Mesothelial cell of epicardium (in vitro differentiated cells): Measurements from ENCODE around the gene WDFY2. TPM values are rescaled to one million over a fixed set of nuclear protein-coding genes. Genes with fewer than 3 reads are reported as not detected.

Source experiments
- DNase-seq, 2 experiments: peaks; one replicate each; pipeline ENCODE4 v3.0.0; 2021; ENCODE audit warnings: low spot score in 2 of 2; ENCODE audit not compliant: unreplicated experiment in 2 of 2
- H3K27ac Mint-ChIP-seq: 2 replicates; pipeline ENCODE4 v1.8.0; 2021; ENCODE audit warnings: mixed read lengths
- H3K27me3 Mint-ChIP-seq: 2 replicates; pipeline ENCODE4 v1.8.0; 2021; ENCODE audit warnings: low read depth, mixed read lengths
- H3K36me3 Mint-ChIP-seq: 2 replicates; pipeline ENCODE4 v1.8.0; 2021; ENCODE audit warnings: mixed read lengths
- H3K4me1 Mint-ChIP-seq: 2 replicates; pipeline ENCODE4 v1.8.0; 2021; ENCODE audit warnings: mixed read lengths
- H3K4me3 Mint-ChIP-seq: 2 replicates; pipeline ENCODE4 v1.8.0; 2021; ENCODE audit warnings: mild to moderate bottlenecking, moderate library complexity, mixed read lengths
- H3K9me3 Mint-ChIP-seq: 2 replicates; pipeline ENCODE4 v1.8.0; 2021; ENCODE audit warnings: mixed read lengths
- total RNA-seq: library from RNA; stranded (reverse); gene quantifications from 3 replicates; pipeline ENCODE4 v1.2.1, GENCODE V29; 2021
- TF ChIP-seq, protein P1 (sequence below): fragments of 200-600 bp; sonication (generic); IDR thresholded peaks from one replicate; pipeline ENCODE4 v1.5.0; 2021; ENCODE audit warnings: antibody characterized with exemption; ENCODE audit not compliant: unreplicated experiment

WDFY2 gene
- total RNA-seq, 1 donor from 2014 or later = 12.1 TPM

DNA sequence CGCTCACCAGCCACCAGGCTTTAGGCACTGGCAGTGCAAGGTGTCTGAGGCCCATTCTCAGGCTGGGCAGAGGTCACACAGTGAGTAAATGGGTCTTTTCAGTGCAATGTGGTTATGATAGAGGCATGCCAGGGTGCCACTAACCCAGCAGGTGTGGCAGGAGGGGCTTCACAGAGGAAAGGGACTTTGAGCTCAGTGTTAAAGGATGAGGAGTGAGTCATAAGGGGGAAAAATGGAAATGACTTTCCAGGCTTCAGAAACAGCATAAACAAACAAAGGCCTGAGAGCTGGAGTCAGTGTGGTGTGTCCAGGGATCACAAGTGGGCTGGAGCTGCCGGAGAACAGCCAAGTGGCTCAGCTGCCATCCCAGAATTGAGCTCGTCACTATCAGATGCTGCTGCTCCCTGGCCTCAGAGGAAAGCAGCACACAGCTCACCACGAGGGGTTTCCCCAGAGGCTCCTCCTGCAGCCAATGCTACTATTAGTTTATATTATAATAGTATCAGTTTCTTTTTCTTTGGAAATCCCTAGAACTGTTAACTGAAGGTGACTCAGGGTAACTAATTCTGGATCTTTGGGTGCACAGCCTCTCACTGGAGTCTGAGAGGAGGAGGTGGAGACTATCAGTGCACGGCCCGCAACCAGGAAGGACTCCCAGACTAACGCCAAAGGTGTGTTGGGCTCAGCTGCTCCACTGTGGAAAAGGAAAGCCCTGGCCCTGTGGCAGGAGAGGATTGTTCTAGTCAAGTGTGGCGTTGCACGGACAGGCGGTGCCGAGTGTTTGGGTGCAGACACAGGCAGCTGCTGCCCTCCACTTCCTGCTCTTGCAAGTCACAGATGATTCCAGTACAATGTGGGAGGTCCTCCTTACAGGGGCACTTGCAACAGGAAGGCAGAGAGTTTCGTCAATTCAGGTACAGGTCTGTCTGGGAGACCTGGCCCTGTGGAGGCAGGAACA is 180.2 kb downstream of the WDFY2 start:
- no peak for DNase-seq
- Mint-ChIP-seq H3K4me3 (no peak overlapping the region), H3K9me3 (no peaks in the 10 kb centered on the region), H3K27ac (no peak overlapping the region), H3K4me1 (peaks cover 9% of the 10 kb centered on the region), H3K27me3 (no peaks in the 10 kb centered on the region), H3K36me3 (peaks cover 1% of the 10 kb centered on the region)
- TF ChIP-seq, protein P1, sequence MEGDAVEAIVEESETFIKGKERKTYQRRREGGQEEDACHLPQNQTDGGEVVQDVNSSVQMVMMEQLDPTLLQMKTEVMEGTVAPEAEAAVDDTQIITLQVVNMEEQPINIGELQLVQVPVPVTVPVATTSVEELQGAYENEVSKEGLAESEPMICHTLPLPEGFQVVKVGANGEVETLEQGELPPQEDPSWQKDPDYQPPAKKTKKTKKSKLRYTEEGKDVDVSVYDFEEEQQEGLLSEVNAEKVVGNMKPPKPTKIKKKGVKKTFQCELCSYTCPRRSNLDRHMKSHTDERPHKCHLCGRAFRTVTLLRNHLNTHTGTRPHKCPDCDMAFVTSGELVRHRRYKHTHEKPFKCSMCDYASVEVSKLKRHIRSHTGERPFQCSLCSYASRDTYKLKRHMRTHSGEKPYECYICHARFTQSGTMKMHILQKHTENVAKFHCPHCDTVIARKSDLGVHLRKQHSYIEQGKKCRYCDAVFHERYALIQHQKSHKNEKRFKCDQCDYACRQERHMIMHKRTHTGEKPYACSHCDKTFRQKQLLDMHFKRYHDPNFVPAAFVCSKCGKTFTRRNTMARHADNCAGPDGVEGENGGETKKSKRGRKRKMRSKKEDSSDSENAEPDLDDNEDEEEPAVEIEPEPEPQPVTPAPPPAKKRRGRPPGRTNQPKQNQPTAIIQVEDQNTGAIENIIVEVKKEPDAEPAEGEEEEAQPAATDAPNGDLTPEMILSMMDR = no peak

DNA sequence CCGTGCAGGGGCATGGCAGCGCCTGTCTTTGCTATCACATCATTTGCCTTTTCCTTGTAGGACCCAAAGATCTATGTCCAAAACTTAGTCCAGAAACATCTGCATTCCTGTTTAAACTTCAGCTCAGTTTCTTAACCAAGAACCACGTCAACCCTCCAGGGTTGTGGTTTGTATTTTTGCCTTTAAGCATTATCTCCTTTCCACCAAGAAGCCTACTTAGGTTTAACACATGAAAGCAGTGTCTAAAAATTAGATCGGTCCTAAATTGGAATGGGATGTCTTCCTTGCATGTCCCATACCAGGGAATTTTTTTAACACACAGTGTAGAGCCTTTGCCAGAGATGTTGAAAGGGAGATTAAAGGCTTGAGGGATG is 180.9 kb downstream of the WDFY2 start:
- H3K4me3 Mint-ChIP-seq = no peak overlapping the region
- no peak overlapping the region for H3K27ac Mint-ChIP-seq
- no peaks in the 10 kb centered on the region for H3K27me3 Mint-ChIP-seq
- TF ChIP-seq, protein P1 = no peak
- H3K36me3 Mint-ChIP-seq = peaks cover 1% of the 10 kb centered on the region
- no peak for DNase-seq
- peaks cover 9% of the 10 kb centered on the region for H3K4me1 Mint-ChIP-seq
- no peaks in the 10 kb centered on the region for H3K9me3 Mint-ChIP-seq

DNA sequence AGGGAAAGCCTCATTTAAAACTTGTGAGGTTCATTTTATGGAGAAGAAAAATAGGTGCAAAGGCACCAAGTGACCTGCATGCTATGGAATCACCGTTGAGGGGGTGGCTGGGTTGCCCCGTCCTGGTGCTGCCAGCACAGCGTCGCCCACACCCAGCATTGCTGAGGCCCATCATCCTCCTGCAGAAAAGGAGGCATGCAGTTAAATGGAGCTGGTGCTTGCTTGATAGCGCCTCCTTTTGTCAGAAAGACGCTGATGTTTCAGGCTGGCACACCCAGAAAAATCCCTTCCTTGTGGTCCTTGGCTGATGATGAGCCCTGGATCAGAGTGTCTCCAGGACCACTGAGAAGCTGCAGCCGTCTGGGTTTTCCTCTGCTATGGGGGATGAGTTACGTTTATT is 182.8 kb downstream of the WDFY2 start:
- Mint-ChIP-seq H3K4me3 (no peak overlapping the region), H3K27ac (no peak overlapping the region), H3K9me3 (no peaks in the 10 kb centered on the region), H3K4me1 (peaks cover 9% of the 10 kb centered on the region), H3K27me3 (no peaks in the 10 kb centered on the region), H3K36me3 (peaks cover 2% of the 10 kb centered on the region)
- DNase-seq = no peak
- TF ChIP-seq, protein P1 = no peak

DNA sequence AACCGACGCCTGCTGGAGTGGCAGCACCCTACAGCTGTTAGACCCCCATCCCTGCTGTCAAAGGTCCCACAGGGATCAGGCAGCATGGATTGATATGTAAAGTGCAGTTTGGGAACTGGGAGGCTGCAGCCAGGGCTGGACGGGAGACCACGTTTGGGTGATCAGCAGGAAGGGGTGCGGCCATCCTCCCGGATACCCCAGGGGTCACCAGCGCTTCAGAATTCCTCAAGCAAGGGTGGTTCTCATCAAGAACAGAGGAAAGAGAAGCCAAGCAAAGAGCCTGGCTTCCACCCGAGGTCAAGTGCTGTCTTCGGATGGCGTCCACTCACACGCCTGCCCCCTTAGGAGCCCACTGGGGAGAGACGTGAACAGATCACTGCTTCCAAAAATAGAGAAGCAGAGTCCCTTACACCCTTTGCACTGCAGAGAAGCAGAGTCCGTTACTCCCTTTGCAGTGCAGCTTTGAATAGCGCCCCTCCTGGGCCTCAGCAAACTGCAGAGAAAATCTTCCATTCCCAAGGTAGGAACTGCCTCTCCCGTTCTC is 184.2 kb downstream of the WDFY2 start:
- Mint-ChIP-seq H3K27ac (no peak overlapping the region), H3K4me1 (no peaks in the 10 kb centered on the region), H3K27me3 (no peaks in the 10 kb centered on the region), H3K9me3 (no peaks in the 10 kb centered on the region), H3K4me3 (no peak overlapping the region), H3K36me3 (peaks cover 4% of the 10 kb centered on the region)
- no peak for DNase-seq
- TF ChIP-seq, protein P1 = no peak

DNA sequence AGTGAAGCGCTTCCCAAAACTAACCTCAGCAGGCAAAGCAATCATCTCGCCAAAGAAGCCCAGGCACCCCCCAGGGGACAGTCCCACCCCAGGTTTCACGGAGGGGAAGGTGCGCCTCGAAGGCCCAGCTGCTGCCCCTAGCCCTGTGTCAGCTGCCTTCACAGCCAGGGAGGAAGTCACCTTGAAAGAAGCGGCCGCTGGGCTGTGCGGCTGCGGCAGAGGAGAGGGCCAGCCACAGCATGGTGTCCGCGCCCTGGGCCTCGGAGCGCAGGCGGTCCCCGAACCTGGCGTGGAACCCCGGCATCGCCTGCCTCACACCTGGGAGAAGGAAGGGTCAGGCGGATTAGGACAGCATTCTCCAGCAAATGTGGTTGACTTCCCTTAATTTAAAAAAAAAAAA is 184.7 kb downstream of the WDFY2 start:
- H3K27me3 Mint-ChIP-seq = no peaks in the 10 kb centered on the region
- H3K4me3 Mint-ChIP-seq = no peak overlapping the region
- TF ChIP-seq, protein P1 = no peak
- no peak for DNase-seq
- no peaks in the 10 kb centered on the region for H3K4me1 Mint-ChIP-seq
- H3K9me3 Mint-ChIP-seq = no peaks in the 10 kb centered on the region
- H3K36me3 Mint-ChIP-seq = peaks cover 4% of the 10 kb centered on the region
- no peak overlapping the region for H3K27ac Mint-ChIP-seq
